ENCODE results near the gene DENND1A.

DENND1A gene

GRCh38 chr9:123478160-123478559 is 451.8 kb downstream of the DENND1A start:
- TF ChIP-seq CTCF (IDR thresholded peaks at IDR 0.05; ENCODE audit: control insufficient read depth, extremely low read depth, insufficient read depth) = no peak
- no peak overlapping the region for H3K4me3 ChIP-seq (ENCODE audit: low read depth, low read length)

GRCh38 chr9:123475407-123475806 is 454.5 kb downstream of the DENND1A start:
- H3K4me3 ChIP-seq (ENCODE audit: low read depth, low read length) = no peak overlapping the region
- no peak for TF ChIP-seq CTCF (IDR thresholded peaks at IDR 0.05; ENCODE audit: control insufficient read depth, extremely low read depth, insufficient read depth)
- no peak for DNase-seq (ENCODE audit: low read depth)

More at GRCh38 chr9:123478160-123478559, 451.8 kb downstream of the DENND1A start:
- DNase-seq (ENCODE audit: low read depth) = no peak

- DNase-seq (ENCODE audit: low read depth) = no peak
- no peak for TF ChIP-seq CTCF (IDR thresholded peaks at IDR 0.05; ENCODE audit: control insufficient read depth, extremely low read depth, insufficient read depth)
Observed at GRCh38 chr9:123472862-123473614, 456.9 kb downstream of the DENND1A start.

GRCh38 chr9:123471843-123472570 is 457.9 kb downstream of the DENND1A start:
- no peak for DNase-seq (ENCODE audit: low read depth)
- H3K4me3 ChIP-seq (ENCODE audit: low read depth, low read length) = no peak overlapping the region
- no peak for TF ChIP-seq CTCF (IDR thresholded peaks at IDR 0.05; ENCODE audit: control insufficient read depth, extremely low read depth, insufficient read depth)

More at GRCh38 chr9:123472862-123473614, 456.9 kb downstream of the DENND1A start:
- H3K4me3 ChIP-seq (ENCODE audit: low read depth, low read length) = no peak overlapping the region

- no peak for TF ChIP-seq CTCF (IDR thresholded peaks at IDR 0.05; ENCODE audit: control insufficient read depth, extremely low read depth, insufficient read depth)
- no peak overlapping the region for H3K4me3 ChIP-seq (ENCODE audit: low read depth, low read length)
- no peak for DNase-seq (ENCODE audit: low read depth)
Observed at GRCh38 chr9:123470991-123471770, 458.7 kb downstream of the DENND1A start.

- H3K4me3 ChIP-seq (ENCODE audit: low read depth, low read length) = no peak overlapping the region
- no peak for TF ChIP-seq CTCF (IDR thresholded peaks at IDR 0.05; ENCODE audit: control insufficient read depth, extremely low read depth, insufficient read depth)
- DNase-seq (ENCODE audit: low read depth) = no peak
Observed at GRCh38 chr9:123470121-123470782, 459.7 kb downstream of the DENND1A start.

Data from LNCaP clone FGC (cell line).